ENCODE data around the gene ZBTB24. TPM values are rescaled to one million over a fixed set of nuclear protein-coding genes. Genes with fewer than 3 reads are reported as not detected.

ZBTB24 gene
- total RNA-seq, 1 donor from 2014 or later, result 8.2 TPM

DNA sequence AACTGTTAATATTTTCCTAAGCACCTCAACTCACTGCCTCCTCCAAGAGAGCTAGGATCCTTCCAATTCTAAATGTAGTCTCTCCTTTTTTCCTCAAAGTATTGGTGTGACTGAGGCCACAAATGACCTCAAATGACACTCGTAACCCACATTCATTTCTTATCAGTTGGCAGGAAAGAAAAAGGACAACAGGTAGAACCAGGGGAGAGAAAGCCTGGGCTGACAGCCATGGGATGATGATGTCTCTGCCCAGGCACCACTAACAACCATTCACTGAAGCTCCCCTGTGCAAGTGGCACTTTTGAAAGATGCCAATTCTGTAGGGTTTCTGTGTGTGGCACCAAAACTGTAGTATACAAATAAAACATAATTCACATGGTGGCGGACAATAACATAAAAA, 7.4 kb downstream of the ZBTB24 start:
- ATAC-seq (no peak), DNase-seq (no peak)
- Histone ChIP-seq H3K9me3 (no peaks in the 10 kb centered on the region), H3K27me3 (ENCODE audit: low read depth) (no peaks in the 10 kb centered on the region), H3K36me3 (peaks cover 83% of the 10 kb centered on the region), H3K4me1 (peaks cover 44% of the 10 kb centered on the region), H3K4me3 (no peak overlapping the region), H3K27ac (no peak overlapping the region)
- intact Hi-C loops (cut with DNase I), result no loop called here
- TF ChIP-seq, protein P1, sequence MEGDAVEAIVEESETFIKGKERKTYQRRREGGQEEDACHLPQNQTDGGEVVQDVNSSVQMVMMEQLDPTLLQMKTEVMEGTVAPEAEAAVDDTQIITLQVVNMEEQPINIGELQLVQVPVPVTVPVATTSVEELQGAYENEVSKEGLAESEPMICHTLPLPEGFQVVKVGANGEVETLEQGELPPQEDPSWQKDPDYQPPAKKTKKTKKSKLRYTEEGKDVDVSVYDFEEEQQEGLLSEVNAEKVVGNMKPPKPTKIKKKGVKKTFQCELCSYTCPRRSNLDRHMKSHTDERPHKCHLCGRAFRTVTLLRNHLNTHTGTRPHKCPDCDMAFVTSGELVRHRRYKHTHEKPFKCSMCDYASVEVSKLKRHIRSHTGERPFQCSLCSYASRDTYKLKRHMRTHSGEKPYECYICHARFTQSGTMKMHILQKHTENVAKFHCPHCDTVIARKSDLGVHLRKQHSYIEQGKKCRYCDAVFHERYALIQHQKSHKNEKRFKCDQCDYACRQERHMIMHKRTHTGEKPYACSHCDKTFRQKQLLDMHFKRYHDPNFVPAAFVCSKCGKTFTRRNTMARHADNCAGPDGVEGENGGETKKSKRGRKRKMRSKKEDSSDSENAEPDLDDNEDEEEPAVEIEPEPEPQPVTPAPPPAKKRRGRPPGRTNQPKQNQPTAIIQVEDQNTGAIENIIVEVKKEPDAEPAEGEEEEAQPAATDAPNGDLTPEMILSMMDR (IDR thresholded peaks at IDR 0.05), result no peak

DNA sequence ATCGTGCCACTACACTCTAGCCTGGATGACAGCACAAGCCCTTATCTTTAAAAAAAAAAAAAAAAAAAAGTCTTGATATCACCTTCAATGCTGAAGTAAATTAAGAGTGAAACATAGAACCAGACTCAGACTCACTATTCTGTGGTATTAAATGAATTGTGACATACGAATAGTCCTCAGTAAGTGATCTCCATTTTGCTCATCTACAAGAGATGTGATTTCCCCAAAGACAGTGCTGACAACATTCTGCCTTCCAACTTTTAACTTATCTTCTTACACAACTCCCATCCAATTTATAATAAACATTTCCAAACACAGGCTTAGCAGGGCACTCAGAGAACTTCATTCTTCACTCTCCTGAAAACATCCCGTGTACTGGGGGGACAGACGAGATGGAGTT, 8.0 kb downstream of the ZBTB24 start:
- H3K27ac ChIP-seq, result no peak overlapping the region
- TF ChIP-seq, protein P1 (IDR thresholded peaks at IDR 0.05), result no peak
- H3K27me3 ChIP-seq (ENCODE audit: low read depth), result no peaks in the 10 kb centered on the region
- peaks cover 83% of the 10 kb centered on the region for H3K36me3 ChIP-seq
- no peak overlapping the region for H3K4me3 ChIP-seq
- DNase-seq (no peak), ATAC-seq (no peak)
- intact Hi-C loops (cut with DNase I), result no loop called here
- peaks cover 38% of the 10 kb centered on the region for H3K4me1 ChIP-seq
- H3K9me3 ChIP-seq, result no peaks in the 10 kb centered on the region

DNA sequence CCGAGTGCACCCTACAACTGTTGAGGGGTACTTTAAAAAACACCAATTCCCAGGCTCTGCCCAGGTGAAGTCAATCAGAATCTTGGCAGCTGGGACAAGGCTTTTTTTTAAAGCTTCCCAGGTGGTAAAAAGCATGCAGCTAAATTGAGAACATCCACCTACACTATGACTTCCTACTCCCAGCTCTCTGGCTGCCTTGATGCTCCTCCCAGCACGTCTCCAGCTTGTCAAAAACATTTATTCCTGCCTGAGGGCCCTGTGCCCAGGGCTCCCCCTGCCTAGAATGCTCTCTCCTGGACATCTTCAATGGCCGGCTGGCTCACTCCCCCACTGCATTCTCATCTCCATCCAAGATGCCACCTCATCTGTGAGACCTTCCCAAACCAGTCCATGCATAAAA, 9.9 kb downstream of the ZBTB24 start:
- Histone ChIP-seq H3K36me3 (peaks cover 98% of the 10 kb centered on the region), H3K4me1 (peaks cover 19% of the 10 kb centered on the region), H3K27me3 (ENCODE audit: low read depth) (no peaks in the 10 kb centered on the region), H3K27ac (no peak overlapping the region), H3K4me3 (no peak overlapping the region), H3K9me3 (no peaks in the 10 kb centered on the region)
- ATAC-seq, result no peak
- no peak for DNase-seq
- TF ChIP-seq, protein P1 (IDR thresholded peaks at IDR 0.05), result no peak
- intact Hi-C loops (cut with DNase I), result no loop called here

DNA sequence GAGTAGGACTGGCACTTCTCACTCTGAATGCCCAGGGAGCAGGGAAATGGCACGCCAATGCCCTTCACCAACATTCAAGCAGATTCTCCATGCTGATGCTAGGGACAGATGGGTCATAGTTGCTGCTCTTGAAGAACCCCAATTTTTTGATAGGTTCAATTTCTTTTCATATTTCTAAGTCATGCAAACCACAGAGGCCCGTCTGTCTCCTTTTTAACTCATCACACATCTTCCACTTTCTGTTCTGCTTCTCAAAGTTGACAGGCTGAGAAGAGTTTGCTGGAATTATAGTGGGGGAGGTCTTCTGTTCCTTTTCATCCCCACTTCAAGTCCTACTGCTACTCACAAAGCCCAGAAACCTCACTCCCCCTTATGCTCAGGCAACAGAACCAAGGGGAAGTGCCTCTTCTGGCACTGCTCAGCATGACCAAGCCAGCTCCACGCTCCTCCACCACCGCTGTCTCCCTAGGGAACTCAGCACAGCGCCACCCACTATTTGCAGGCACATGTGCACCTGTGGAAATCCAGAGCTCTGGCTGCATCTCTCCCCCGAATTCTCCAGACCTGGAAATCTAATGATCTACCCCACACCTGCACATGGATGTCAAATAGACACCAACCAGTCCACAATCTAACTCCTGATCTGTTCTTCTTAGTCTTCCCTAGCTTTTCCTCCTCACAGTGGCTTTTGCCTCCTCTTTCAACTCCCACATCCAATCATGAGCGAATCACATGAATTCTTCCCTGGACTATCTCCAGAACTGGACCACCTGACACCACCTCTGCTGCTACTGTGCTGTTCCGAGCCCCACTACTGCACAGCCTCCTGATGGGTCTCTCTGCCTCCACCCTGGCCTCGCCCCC, 10.7 kb downstream of the ZBTB24 start:
- no peak for ATAC-seq
- no peaks in the 10 kb centered on the region for H3K9me3 ChIP-seq
- intact Hi-C loops (cut with DNase I), result no loop called here
- TF ChIP-seq, protein P1 (IDR thresholded peaks at IDR 0.05), result no peak
- H3K4me3 ChIP-seq, result no peak overlapping the region
- H3K27ac ChIP-seq, result no peak overlapping the region
- H3K27me3 ChIP-seq (ENCODE audit: low read depth), result no peaks in the 10 kb centered on the region
- peaks cover 12% of the 10 kb centered on the region for H3K4me1 ChIP-seq
- no peak for DNase-seq
- peaks cover 92% of the 10 kb centered on the region for H3K36me3 ChIP-seq

DNA sequence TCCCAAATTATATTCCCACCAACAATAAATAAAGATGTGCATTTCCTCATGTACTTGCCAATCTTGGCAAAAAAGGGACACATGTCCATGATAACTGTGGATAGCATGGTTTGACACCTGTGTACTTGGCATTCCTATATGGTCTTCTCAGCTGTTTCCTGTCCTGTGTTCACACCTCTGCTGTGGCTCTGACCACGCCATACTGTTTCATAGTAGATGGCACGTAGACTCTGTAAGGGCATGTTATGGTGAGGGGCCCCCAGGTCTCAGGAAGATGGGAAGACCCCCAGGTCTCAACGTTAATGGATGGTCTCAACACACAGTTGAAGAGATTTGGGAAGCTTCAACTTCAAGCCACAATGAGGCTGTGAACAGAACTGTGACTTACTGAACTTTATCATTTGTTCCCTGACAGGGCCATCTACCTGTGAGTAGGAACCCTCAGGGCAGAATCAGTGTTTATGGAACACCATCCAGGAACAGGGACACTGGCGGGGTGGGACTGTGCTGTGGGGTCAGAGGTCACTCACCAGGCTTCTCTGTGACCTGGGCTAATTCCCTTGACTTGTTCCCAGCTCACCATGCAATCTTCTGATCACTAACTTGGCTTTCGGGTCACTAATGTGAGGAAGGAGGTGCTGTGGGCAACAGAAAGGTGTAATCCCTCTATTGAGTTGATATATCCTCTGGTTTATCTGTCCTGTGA, 11.8 kb downstream of the ZBTB24 start:
- no peak for ATAC-seq
- intact Hi-C loops (cut with DNase I), result no loop called here
- Histone ChIP-seq H3K27ac (no peak overlapping the region), H3K27me3 (ENCODE audit: low read depth) (no peaks in the 10 kb centered on the region), H3K36me3 (peaks cover 95% of the 10 kb centered on the region), H3K9me3 (no peaks in the 10 kb centered on the region), H3K4me3 (no peak overlapping the region), H3K4me1 (peaks cover 5% of the 10 kb centered on the region)
- no peak for DNase-seq
- TF ChIP-seq, protein P1 (IDR thresholded peaks at IDR 0.05), result no peak

Measured in lower lobe of right lung (tissue), 2 donors.